HepG2 (cell line): ENCODE results near the gene PEX7. TPM values are rescaled to one million over a fixed set of nuclear protein-coding genes. Genes with fewer than 3 reads are reported as not detected.

ENCODE experiments used
- SOX6 ChIP-seq, 2 experiments: fragments of 450-650 bp in 1 of 2; sonication (generic) in 1 of 2; formaldehyde crosslinking in 1 of 2; IDR thresholded peaks; 2 replicates each; pipeline versions ENCODE4 v1.4.0 to v1.6.1; 2017 to 2020; ENCODE audit warnings: antibody characterized with exemption in 1 of 2, mild to moderate bottlenecking in 1 of 2, missing genetic modification reagents in 1 of 2
- ZNF598 ChIP-seq: sonication (generic); formaldehyde crosslinking; IDR thresholded peaks from 2 replicates; pipeline ENCODE4 v1.5.1; 2020; ENCODE audit warnings: mild to moderate bottlenecking, missing genetic modification reagents, borderline replicate concordance
- polyA plus RNA-seq, 8 experiments: library from polyadenylated mRNA; depleted of rRNA in 3 of 8; stranded (reverse) in 7 of 8; unstranded in 1 of 8; fragments of >200 nt; fragmentation: Illumina TruSeq in 4 of 8; extraction: Trizol in 4 of 8; gene quantifications; 2 replicates each; pipeline versions ENCODE4 v1.2.1 to v1.2.3, GENCODE V29; 2011 to 2016; ENCODE audit warnings: low read depth in 4 of 8, missing spikeins in 1 of 8, mixed read lengths in 1 of 8; ENCODE audit not compliant: insufficient read depth in 1 of 8
- total RNA-seq, 5 experiments: library from RNA; depleted of rRNA; stranded (reverse); fragments of >200 nt; fragmentation: Illumina TruSeq; extraction: Trizol; gene quantifications; 2 replicates each; pipeline ENCODE4 v1.2.3, GENCODE V29; 2016; ENCODE audit warnings: low read depth in 1 of 5
- TF ChIP-seq, protein P1 (sequence below), 2 experiments: fragments of 450-650 bp in 1 of 2; sonication (generic) in 1 of 2; formaldehyde crosslinking in 1 of 2; IDR thresholded peaks; 2 replicates each; pipeline versions ENCODE4 v1.6.1 to v1.8.0; 2016 to 2022; ENCODE audit warnings: antibody characterized with exemption in 1 of 2, mild to moderate bottlenecking in 1 of 2, missing genetic modification reagents in 1 of 2

PEX7 gene
- total and polyA plus RNA-seq, 2 of the 13 experiments (the other 11 are each of a cell fraction or from before 2014, with no cell fraction given), result 0.04 to 0.53 TPM

DNA sequence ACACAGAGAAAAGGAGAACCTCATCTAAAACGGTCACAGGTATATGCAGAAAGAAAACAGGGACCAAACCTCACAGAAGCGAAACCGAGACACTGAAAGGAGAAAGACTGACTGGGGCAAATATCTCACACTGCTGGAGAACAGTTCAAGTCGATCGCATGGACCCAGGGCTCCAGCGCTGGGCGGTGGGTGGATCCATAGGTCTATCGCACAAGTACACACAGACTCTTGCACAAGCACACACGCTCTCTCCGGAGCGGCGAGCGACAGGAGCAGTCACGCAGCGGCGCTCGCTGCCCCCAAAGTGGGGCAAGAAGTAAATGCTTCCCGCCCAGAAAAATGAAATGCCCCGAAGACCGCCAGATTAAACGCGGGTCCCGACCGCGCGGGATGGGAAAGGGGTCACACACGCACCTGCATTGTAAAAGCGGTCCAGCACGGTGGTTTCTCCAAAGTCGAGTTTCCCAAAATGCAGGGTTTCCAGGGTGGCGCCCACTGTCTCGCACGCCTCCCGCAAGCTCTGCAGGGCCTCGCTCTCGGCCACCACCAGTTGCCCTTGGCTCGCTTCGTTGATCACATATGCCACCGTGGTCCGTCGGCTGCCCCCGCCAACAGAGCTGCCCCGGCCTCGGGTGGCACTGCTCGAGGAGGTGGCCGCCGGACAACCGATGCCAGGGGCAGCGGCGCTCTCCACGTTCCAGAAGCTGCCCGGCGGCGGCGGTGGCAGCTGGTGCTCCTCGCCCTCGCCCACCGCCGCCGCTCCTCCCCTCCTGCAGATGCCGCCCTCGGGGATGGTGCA lies 30.9 kb upstream of the PEX7 start (continued):
- TF ChIP-seq, protein P1, sequence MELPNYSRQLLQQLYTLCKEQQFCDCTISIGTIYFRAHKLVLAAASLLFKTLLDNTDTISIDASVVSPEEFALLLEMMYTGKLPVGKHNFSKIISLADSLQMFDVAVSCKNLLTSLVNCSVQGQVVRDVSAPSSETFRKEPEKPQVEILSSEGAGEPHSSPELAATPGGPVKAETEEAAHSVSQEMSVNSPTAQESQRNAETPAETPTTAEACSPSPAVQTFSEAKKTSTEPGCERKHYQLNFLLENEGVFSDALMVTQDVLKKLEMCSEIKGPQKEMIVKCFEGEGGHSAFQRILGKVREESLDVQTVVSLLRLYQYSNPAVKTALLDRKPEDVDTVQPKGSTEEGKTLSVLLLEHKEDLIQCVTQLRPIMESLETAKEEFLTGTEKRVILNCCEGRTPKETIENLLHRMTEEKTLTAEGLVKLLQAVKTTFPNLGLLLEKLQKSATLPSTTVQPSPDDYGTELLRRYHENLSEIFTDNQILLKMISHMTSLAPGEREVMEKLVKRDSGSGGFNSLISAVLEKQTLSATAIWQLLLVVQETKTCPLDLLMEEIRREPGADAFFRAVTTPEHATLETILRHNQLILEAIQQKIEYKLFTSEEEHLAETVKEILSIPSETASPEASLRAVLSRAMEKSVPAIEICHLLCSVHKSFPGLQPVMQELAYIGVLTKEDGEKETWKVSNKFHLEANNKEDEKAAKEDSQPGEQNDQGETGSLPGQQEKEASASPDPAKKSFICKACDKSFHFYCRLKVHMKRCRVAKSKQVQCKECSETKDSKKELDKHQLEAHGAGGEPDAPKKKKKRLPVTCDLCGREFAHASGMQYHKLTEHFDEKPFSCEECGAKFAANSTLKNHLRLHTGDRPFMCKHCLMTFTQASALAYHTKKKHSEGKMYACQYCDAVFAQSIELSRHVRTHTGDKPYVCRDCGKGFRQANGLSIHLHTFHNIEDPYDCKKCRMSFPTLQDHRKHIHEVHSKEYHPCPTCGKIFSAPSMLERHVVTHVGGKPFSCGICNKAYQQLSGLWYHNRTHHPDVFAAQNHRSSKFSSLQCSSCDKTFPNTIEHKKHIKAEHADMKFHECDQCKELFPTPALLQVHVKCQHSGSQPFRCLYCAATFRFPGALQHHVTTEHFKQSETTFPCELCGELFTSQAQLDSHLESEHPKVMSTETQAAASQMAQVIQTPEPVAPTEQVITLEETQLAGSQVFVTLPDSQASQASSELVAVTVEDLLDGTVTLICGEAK (IDR thresholded peaks at IDR 0.05), result no peak
- TF ChIP-seq, protein P1 (CRISPR knock-in tag; IDR thresholded peaks at IDR 0.05), result 0 out of 2 replicates have a peak, but pooled peaks have one; percentile 31
- TF ChIP-seq SOX6 (IDR thresholded peaks at IDR 0.05), result no peak
- TF ChIP-seq SOX6 (CRISPR knock-in tag; IDR thresholded peaks at IDR 0.05), result peak; percentile 22; the same call in 1 of the 2 replicates
- TF ChIP-seq ZNF598 (CRISPR knock-in tag), result no peak
